Calu3 (cell line): Measurements from ENCODE around the gene SLIT1. TPM values are rescaled to one million over a fixed set of nuclear protein-coding genes. Genes with fewer than 3 reads are reported as not detected.

ENCODE experiments used
- BruUV-seq: library from RNA; stranded (reverse); fragments of 400-500 nt; replicated peaks from 2 replicates; lab custom pipeline; 2021; lab: Mats Ljungman, UMichigan
- CTCF ChIA-PET: fragments of 300-600 bp; sonication (Branson Sonifier 250); formaldehyde crosslinking; loops from one replicate; lab custom pipeline; 2022; ENCODE audit warnings: antibody characterized with exemption; lab: Charles Lee
- DNase-seq: peaks from one replicate; pipeline ENCODE4 v3.0.0; 2022
- H3K27ac Mint-ChIP-seq: one replicate; pipeline ENCODE4 v1.8.0; 2022; ENCODE audit warnings: mixed read lengths; ENCODE audit not compliant: unreplicated experiment
- H3K27me3 Mint-ChIP-seq: one replicate; pipeline ENCODE4 v1.8.0; 2022; ENCODE audit warnings: mixed read lengths; ENCODE audit not compliant: unreplicated experiment
- H3K36me3 Mint-ChIP-seq: one replicate; pipeline ENCODE4 v1.8.0; 2022; ENCODE audit warnings: mild to moderate bottlenecking, moderate library complexity, mixed read lengths; ENCODE audit not compliant: insufficient read depth, unreplicated experiment
- H3K4me1 Mint-ChIP-seq: one replicate; pipeline ENCODE4 v1.8.0; 2022; ENCODE audit warnings: mild to moderate bottlenecking, low read depth, mixed read lengths; ENCODE audit not compliant: unreplicated experiment
- H3K4me3 Mint-ChIP-seq: one replicate; pipeline ENCODE4 v1.8.0; 2022; ENCODE audit warnings: mild to moderate bottlenecking, low read depth, moderate library complexity, mixed read lengths; ENCODE audit not compliant: unreplicated experiment
- H3K9me3 Mint-ChIP-seq: one replicate; pipeline ENCODE4 v1.8.0; 2022; ENCODE audit warnings: low read depth, mixed read lengths; ENCODE audit not compliant: unreplicated experiment
- CTCF ChIP-seq: fragments of 200-600 bp; IDR thresholded peaks from one replicate; pipeline ENCODE4 v1.8.0; 2022; ENCODE audit warnings: antibody characterized with exemption; ENCODE audit not compliant: unreplicated experiment
- intact Hi-C: fragments of 100-400 bp; cut with micrococcal nuclease; formaldehyde crosslinking; loops from one replicate; pipeline ENCODE4 v1.10.0; 2022; ENCODE audit not compliant: unreplicated experiment
- total RNA-seq: library from RNA; stranded (reverse); gene quantifications from 2 replicates; pipeline ENCODE4 v1.2.3, GENCODE V29; 2022

Gene SLIT1
- total RNA-seq, 1 experiment from 2014 or later: not detected

- intact Hi-C loops: no loop called here
- H3K36me3 Mint-ChIP-seq: no peaks in the 10 kb centered on the region
- no peak for DNase-seq
- no peaks in the 10 kb centered on the region for H3K9me3 Mint-ChIP-seq
- peaks cover 89% of the 10 kb centered on the region for H3K27me3 Mint-ChIP-seq
- H3K27ac Mint-ChIP-seq: no peak overlapping the region
- no peak for TF ChIP-seq CTCF
- H3K4me3 Mint-ChIP-seq: no peak overlapping the region
- H3K4me1 Mint-ChIP-seq: no peaks in the 10 kb centered on the region
- CTCF ChIA-PET: no interaction called here
- no TSS peak for BruUV-seq
Measured at GRCh38 chr10:97096261-97097083, 89.3 kb downstream of the SLIT1 start.

DNA sequence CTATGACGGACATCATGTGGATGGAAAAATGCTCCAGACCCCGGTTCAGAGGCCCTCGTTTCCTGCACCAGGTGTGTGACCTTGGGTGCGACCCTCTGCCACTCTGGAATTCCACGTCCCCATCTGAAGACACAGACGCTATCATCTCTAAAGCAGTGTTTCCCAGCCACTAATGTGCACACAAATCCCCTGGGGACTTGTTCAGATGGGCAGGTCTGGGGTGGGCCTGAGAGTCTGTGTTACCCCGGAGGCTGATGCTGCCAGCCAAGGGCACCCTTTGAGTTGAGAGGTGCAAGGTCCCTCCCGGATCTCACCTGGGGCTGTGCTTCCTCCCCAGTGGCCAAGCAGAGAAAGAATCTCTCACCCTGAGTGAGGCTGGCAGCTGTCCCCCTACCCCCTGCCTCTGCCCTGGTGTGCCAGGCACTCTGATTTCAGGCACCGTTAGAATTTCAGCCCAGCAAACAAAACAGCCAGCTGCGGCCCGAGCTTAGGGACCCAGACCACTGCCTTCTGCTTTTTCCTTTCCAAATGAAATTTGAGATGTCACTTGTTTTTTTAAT is 90.0 kb downstream of the SLIT1 start:
- Mint-ChIP-seq H3K36me3 (no peaks in the 10 kb centered on the region), H3K9me3 (no peaks in the 10 kb centered on the region), H3K4me3 (no peak overlapping the region), H3K4me1 (no peaks in the 10 kb centered on the region), H3K27ac (no peak overlapping the region), H3K27me3 (peaks cover 94% of the 10 kb centered on the region)
- no peak for DNase-seq
- no TSS peak for BruUV-seq
- intact Hi-C loops: no loop called here
- CTCF ChIA-PET: interaction anchor here (0.6 kb wide), 1 partner anchor 16 kb away, joined by 3 read pairs; no protein-coding TSS in a partner anchor
- TF ChIP-seq CTCF: no peak

DNA sequence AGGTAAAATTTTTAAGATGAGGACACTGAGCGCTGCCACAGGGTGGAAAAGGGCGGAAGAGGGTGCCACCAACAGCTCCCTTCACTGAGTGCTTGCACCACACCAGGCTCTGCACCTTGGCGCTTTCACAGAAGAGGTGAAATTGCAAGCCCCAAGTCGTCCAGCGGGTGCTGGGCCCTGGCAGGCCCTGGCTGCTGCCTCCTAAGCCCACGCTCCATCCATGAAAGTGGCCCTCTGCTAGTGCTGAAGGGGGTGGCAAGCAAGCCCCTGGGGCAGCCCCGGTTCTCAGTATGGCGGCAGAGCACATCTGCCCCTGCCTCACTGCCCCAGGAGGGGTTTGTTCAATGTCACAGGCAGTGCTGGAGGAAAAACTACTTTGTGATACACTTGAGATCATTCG is 95.1 kb downstream of the SLIT1 start:
- no peaks in the 10 kb centered on the region for H3K36me3 Mint-ChIP-seq
- peaks cover 100% of the 10 kb centered on the region for H3K27me3 Mint-ChIP-seq
- TF ChIP-seq CTCF: no peak
- no peaks in the 10 kb centered on the region for H3K9me3 Mint-ChIP-seq
- DNase-seq: no peak
- CTCF ChIA-PET: no interaction called here
- no peak overlapping the region for H3K4me3 Mint-ChIP-seq
- intact Hi-C loops: no loop called here
- no TSS peak for BruUV-seq
- no peak overlapping the region for H3K27ac Mint-ChIP-seq
- H3K4me1 Mint-ChIP-seq: peaks cover 7% of the 10 kb centered on the region

- Mint-ChIP-seq H3K9me3 (no peaks in the 10 kb centered on the region), H3K27me3 (peaks cover 97% of the 10 kb centered on the region), H3K36me3 (no peaks in the 10 kb centered on the region), H3K27ac (no peak overlapping the region), H3K4me3 (no peak overlapping the region), H3K4me1 (peaks cover 7% of the 10 kb centered on the region)
- no peak for TF ChIP-seq CTCF
- intact Hi-C loops: no loop called here
- CTCF ChIA-PET: no interaction called here
- no peak for DNase-seq
- BruUV-seq: no TSS peak
Measured at GRCh38 chr10:97090035-97090434, 95.7 kb downstream of the SLIT1 start.
